Vagina (tissue), 2 donors: ENCODE results near the gene TFAP2C.

ENCODE experiments used
- CTCF ChIP-seq, 3 experiments: fragments of 450-650 bp in 2 of 3; fragments of 200-600 bp in 1 of 3; sonication (generic) in 1 of 3; IDR thresholded peaks; one replicate each; pipeline ENCODE4 v1.5.1; 2017 to 2019; ENCODE audit warnings: antibody characterized with exemption in 3 of 3, mild to moderate bottlenecking in 2 of 3, moderate library complexity in 2 of 3
- POLR2AphosphoS5 ChIP-seq, 2 donors: sonication (generic); formaldehyde crosslinking; IDR thresholded peaks; one replicate each; pipeline ENCODE4 v1.9.0; 2017; ENCODE audit warnings: antibody characterized with exemption in 2 of 2, mild to moderate bottlenecking in 2 of 2, low read depth in 1 of 2; ENCODE audit not compliant: insufficient read depth in 1 of 2

GRCh38 chr20:56628015-56628872, 862 bp upstream of the TFAP2C start:
- TF ChIP-seq POLR2AphosphoS5 (IDR thresholded peaks at IDR 0.05; ENCODE audit: insufficient read depth in 1 of 2, low read depth in 1 of 2) (no peak), CTCF (IDR thresholded peaks at IDR 0.05) (no peak)
